ENCODE data around the gene ZCCHC14. TPM values are rescaled to one million over a fixed set of nuclear protein-coding genes. Genes with fewer than 3 reads are reported as not detected.
"Not testable (repeated sequence)": the region's sequence is repeated elsewhere in the genome, so short reads cannot be mapped to it uniquely, and the experiment has no call there.

The ZCCHC14 gene
- polyA plus RNA-seq, 6 donors from 2014 or later, result 0.03 to 0.31 (median 0.20) TPM; not detected in 1

DNA sequence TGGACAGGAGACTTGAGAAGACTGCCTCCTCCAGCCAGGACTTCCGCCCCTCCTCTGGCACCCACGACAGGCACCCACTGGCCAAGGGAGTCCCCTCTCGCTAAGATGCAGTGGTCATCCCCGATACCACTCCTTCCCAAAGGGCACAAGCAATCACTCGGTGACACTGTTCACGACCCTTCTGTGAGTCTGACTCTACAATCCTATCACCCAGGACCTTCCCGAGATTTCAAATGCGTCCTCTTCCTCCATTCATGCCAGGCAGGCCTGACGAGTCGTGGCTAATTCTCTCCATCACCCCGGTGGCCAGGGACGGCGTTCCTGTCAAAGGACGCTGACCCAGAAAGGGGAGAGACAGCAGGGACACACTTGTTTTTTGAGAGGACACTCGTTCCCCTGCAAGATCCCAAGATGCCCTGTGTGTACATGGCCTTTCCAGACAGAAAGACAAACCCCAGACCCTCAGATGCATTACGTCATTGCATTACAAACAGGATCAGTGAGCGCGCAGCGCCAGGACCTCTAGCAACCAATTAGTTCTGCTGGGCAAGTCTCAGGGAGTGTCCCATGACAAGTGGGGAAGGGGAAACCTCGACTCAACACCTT, 121.5 kb downstream of the ZCCHC14 start:
- peaks cover 0 to 2% of the 10 kb centered on the region in 2 donors for H3K36me3 Mint-ChIP-seq
- no peaks in the 10 kb centered on the region for H3K27me3 Mint-ChIP-seq
- no peak for DNase-seq
- no peak overlapping the region for H3K27ac Mint-ChIP-seq
- no peaks in the 10 kb centered on the region for H3K9me3 Mint-ChIP-seq
- ATAC-seq (ENCODE audit: low read depth in 2 of 2), result no peak
- H3K4me1 Mint-ChIP-seq, result peaks cover 29 to 46% (median 32%) of the 10 kb centered on the region in 3 donors
- H3K4me3 Mint-ChIP-seq, result no peak overlapping the region

DNA sequence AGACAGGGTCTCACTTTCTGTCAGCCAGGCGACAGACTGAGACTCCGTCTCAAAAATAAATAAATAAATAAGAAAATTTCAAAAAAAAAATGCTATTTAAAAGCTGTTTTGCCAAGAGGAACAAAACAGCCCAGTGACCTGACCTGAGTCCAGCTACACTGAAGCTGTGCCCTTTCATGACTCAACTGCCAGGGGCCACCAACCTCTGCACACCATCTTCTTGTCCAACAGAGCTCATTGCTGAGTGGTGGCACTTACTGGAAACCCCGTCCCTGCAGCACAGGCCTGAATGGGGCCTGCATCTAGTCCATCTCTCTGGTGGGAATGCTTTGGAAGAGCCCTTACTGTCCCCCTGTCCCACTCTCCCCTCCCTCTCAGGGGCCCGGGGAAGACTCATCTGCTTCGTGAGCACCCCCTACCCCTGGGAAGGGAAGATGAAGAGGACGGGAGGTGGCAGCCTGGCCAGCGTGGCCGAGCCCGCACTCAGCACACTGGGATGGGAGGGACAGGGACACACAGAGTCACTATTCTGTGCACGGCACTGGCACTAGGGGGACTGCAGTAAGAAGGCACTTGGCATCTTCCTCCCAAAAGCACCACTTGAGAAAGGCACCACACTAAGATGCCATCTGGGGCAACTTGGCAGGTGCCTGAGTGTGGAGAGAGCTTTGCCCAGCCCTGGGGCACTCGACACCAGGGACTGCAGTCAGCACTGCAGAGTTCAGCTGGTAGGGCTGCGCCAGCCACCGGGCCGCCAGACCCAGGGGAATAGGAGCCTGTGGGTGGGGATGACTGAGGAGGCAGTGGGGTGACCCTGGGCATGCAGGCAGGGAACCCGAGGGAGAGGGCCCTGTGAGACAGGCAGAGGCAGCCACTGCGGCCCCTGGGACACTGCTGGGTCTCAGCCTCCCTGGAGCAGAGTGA, 122.8 kb downstream of the ZCCHC14 start:
- Mint-ChIP-seq H3K36me3 (peaks cover 0 to 11% of the 10 kb centered on the region in 2 donors), H3K9me3 (no peaks in the 10 kb centered on the region), H3K4me1 (peaks cover 30 to 42% (median 30%) of the 10 kb centered on the region in 3 donors), H3K27me3 (no peaks in the 10 kb centered on the region), H3K27ac (peak overlapping the region in 1 of 6 donors; percentile 10), H3K4me3 (peak overlapping the region in 1 of 8 donors; percentile 35)
- ATAC-seq (ENCODE audit: low read depth in 2 of 2) (no peak), DNase-seq (no peak)

DNA sequence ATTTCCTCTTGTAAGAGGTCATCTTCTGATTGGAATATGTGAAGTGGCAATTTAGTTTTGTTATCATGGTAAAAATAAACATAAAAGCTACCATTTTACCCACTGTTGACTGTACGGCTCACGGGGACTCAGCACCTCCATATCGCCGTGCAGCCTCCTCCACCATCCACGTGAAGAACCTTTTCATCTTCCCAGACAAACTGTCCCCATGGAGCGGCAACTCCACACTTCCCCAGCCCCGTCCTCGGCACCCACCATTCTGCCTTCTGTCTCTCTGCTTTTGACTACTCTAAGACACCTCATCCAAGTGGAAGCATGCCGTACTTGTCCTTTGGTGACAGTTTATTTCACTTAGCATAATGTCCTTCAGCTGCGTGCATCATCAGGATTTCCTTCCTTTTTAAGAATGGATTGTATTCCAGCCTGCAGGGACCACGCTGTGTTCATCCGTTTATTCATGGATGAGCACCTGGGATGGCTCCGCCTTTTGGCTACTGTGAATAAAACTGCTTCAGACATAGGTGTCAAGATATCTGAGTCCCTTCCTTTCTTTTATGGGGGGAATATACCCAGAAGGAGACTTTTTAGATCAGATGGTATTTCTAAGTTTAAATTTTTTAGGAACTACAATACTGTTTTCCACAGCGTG, 123.6 kb downstream of the ZCCHC14 start:
- Mint-ChIP-seq H3K27ac (no peak overlapping the region), H3K4me3 (peak overlapping the region in 2 of 8 donors; percentile 2 to 73), H3K4me1 (peaks cover 32 to 46% (median 35%) of the 10 kb centered on the region in 3 donors), H3K36me3 (peaks cover 0 to 15% of the 10 kb centered on the region in 2 donors), H3K9me3 (no peaks in the 10 kb centered on the region), H3K27me3 (no peaks in the 10 kb centered on the region)
- ATAC-seq (ENCODE audit: low read depth in 2 of 2) (no peak), DNase-seq (no peak)

GRCh38 chr16:87368029-87368770, 124.6 kb downstream of the ZCCHC14 start:
- Mint-ChIP-seq H3K4me1 (peaks cover 31 to 51% (median 33%) of the 10 kb centered on the region in 3 donors), H3K9me3 (no peaks in the 10 kb centered on the region), H3K36me3 (peaks cover 0 to 19% of the 10 kb centered on the region in 2 donors), H3K27ac (peak overlapping the region in 4 of 6 donors; percentile 7 to 62 (median 15)), H3K27me3 (no peaks in the 10 kb centered on the region), H3K4me3 (peak overlapping the region in 3 of 8 donors; percentile 32 to 71 (median 65))
- ATAC-seq (ENCODE audit: low read depth in 2 of 2) (peak in 1 of 2 donors; percentile 87), DNase-seq (peak; percentile 46)

- ATAC-seq (ENCODE audit: low read depth in 2 of 2), result no peak
- Mint-ChIP-seq H3K27ac (peak overlapping the region in 1 of 6 donors; percentile 85), H3K27me3 (no peaks in the 10 kb centered on the region), H3K4me1 (peaks cover 31 to 51% (median 33%) of the 10 kb centered on the region in 3 donors), H3K4me3 (no peak overlapping the region), H3K36me3 (peaks cover 0 to 19% of the 10 kb centered on the region in 2 donors), H3K9me3 (no peaks in the 10 kb centered on the region)
- DNase-seq, result no peak
These were observed 125.3 kb downstream of the ZCCHC14 start for GRCh38 chr16:87367529-87367928.

DNA sequence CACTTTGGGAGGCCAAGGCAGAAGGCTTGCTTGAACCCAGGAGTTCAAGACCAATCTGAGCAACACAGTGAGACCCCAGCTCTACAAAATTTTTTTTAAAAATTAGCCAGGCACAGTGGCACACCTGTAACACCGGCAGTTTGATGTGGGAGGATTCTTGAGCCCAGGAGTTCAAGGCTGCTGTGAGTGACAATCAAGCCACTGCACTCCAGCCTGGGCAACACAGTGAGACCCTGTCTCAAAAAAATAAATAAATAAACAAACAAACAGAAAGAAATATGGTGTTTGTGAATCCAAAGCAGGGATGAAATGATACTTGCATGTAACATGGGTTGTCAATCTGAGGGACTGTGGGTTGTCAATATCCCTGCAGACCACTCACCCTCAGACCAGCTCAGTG, 125.9 kb downstream of the ZCCHC14 start:
- Mint-ChIP-seq H3K27me3 (no peaks in the 10 kb centered on the region), H3K27ac (peak overlapping the region in 1 of 6 donors; percentile 32), H3K4me3 (no peak overlapping the region), H3K4me1 (peaks cover 31 to 51% (median 33%) of the 10 kb centered on the region in 3 donors), H3K9me3 (no peaks in the 10 kb centered on the region), H3K36me3 (peaks cover 0 to 19% of the 10 kb centered on the region in 2 donors)
- no peak for DNase-seq
- no peak for ATAC-seq (ENCODE audit: low read depth in 2 of 2)

DNA sequence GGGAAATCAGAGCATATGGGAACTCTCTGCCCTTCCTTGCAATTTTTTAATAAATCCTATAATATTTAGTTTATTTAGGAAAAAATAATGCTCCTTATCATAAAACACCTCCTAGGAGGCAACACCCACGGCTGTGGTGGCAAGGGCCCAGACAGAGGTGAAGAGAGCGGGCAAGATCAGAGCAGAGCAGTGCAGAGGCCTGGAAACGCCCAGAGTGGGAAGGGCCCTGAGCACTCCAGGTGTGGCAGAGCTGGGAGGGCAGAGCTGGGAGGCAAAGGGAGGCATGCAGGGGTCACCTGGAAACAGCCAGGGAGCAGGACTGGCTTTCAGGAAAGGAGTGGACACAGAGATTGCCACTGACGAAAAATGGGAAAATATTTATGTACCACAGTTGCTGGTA, 126.5 kb downstream of the ZCCHC14 start:
- Mint-ChIP-seq H3K4me1 (peaks cover 29 to 51% (median 30%) of the 10 kb centered on the region in 3 donors), H3K9me3 (no peaks in the 10 kb centered on the region), H3K4me3 (peak overlapping the region in 1 of 8 donors; percentile 68), H3K27ac (peak overlapping the region in 1 of 6 donors; percentile 32), H3K27me3 (no peaks in the 10 kb centered on the region), H3K36me3 (peaks cover 0 to 19% of the 10 kb centered on the region in 2 donors)
- no peak for ATAC-seq (ENCODE audit: low read depth in 2 of 2)
- no peak for DNase-seq

DNA sequence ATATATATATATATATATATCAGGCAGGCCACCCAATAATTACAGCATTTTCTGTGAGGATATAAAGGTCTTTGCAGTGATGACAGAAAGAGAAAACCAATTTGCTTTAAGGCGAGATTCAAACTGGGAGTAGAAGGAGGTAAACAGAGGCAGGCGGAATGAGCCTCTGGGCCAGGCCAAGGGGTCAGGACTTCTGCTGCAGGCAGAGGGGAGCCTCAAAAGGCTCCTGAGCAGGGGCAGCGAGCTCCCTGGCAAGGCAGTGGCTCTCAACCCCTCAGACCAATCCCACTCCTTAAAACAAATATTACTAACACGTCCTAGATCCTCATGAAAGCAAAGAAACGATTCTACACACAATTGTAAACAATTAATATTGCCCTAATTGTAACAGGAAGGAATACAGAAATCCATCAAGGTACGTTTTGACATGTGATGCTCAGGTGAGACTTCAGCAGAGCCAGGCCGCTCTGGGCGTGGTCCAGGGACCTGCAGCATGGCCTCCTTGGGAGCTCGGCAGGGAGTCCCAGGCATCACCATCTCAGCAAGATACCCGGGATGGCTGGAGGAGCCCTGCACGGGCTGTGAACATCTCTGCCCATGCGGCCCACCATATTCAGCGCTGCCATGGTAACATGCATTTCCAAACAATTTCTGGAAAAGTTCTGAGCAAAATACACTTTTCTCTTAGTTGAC, 127.7 kb downstream of the ZCCHC14 start:
- Mint-ChIP-seq H3K36me3 (peaks cover 0 to 22% of the 10 kb centered on the region in 2 donors), H3K4me1 (peaks cover 27 to 47% (median 28%) of the 10 kb centered on the region in 3 donors)

DNA sequence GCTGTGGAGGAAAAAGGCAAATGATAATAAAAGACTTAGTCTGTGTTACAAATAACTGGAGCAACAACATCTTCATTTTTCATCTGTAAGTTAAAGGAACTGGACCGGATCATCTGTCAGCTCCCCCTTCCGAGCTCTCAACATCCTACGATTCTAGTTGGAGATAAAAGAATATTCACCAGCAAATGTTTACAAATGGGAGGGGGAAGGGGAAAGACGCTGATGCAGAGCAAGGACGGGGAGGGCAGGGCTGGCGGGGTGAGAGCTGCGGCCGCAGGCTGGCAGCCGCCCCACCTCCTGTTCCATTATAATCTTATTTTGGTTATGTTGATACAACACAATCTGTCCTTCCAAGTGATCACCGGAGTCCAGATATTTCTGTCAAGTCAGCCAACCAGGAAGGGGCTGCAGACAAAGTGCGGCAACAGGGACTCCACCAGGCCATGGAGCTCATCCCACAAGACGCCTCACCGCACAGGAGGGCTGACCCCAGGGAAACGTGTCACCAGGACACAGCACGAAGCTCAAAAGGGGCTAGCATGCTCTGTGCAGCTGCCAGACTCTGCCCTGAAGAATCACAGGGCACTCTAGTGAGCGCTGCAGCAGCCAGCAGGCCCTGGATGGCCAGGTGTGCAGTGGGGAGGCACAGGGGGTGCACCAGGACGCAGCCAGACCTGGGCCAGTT, 128.9 kb downstream of the ZCCHC14 start:
- Mint-ChIP-seq H3K27me3 (no peaks in the 10 kb centered on the region), H3K36me3 (peaks cover 8 to 30% of the 10 kb centered on the region in 2 donors), H3K4me3 (no peak overlapping the region), H3K9me3 (no peaks in the 10 kb centered on the region), H3K27ac (peak overlapping the region in 3 of 6 donors; percentile 39 to 95 (median 74)), H3K4me1 (peaks cover 21 to 37% (median 23%) of the 10 kb centered on the region in 3 donors)
- DNase-seq (no peak), ATAC-seq (ENCODE audit: low read depth in 2 of 2) (no peak)

More for the DNA sequence above, 127.7 kb downstream of the ZCCHC14 start:
- ATAC-seq (ENCODE audit: low read depth in 2 of 2) (no peak), DNase-seq (no peak)
- H3K9me3 Mint-ChIP-seq, result no peaks in the 10 kb centered on the region
- H3K4me3 Mint-ChIP-seq, result no peak overlapping the region
- H3K27me3 Mint-ChIP-seq, result no peaks in the 10 kb centered on the region
- H3K27ac Mint-ChIP-seq, result peak overlapping the region in 1 of 6 donors; percentile 65

- H3K27ac Mint-ChIP-seq; H3K9me3 Mint-ChIP-seq; ATAC-seq (ENCODE audit: low read depth in 2 of 2); DNase-seq; H3K27me3 Mint-ChIP-seq; H3K4me3 Mint-ChIP-seq: not testable (repeated sequence)
- peaks cover 8 to 34% of the 10 kb centered on the region in 2 donors for H3K36me3 Mint-ChIP-seq
- H3K4me1 Mint-ChIP-seq, result peaks cover 12 to 28% (median 23%) of the 10 kb centered on the region in 3 donors
These were observed 129.8 kb downstream of the ZCCHC14 start for GRCh38 chr16:87362828-87363559.

GRCh38 chr16:87361916-87362619, 130.8 kb downstream of the ZCCHC14 start:
- DNase-seq, result no peak
- peaks cover 10 to 19% (median 16%) of the 10 kb centered on the region in 3 donors for H3K4me1 Mint-ChIP-seq
- H3K27me3 Mint-ChIP-seq, result no peaks in the 10 kb centered on the region
- H3K36me3 Mint-ChIP-seq, result peaks cover 8 to 35% of the 10 kb centered on the region in 2 donors
- H3K9me3 Mint-ChIP-seq, result no peaks in the 10 kb centered on the region
- H3K27ac Mint-ChIP-seq, result no peak overlapping the region
- H3K4me3 Mint-ChIP-seq, result no peak overlapping the region
- ATAC-seq (ENCODE audit: low read depth in 2 of 2), result no peak
